Measurements from ENCODE around the gene FAM162B.

- no peak for TF ChIP-seq CTCF (conservative IDR thresholded peaks at IDR 0.05; ENCODE audit: low read length)
- no peak for TF ChIP-seq EZH2phosphoT487 (IDR thresholded peaks at IDR 0.05; ENCODE audit: borderline replicate concordance, low read depth, low read length)
Observed at GRCh38 chr6:116764961-116765841, at the start of gene FAM162B.

Data from OCI-LY7 (cell line).